NCI-H128 (cell line): ENCODE results near the gene PAQR7.
A peak's percentile ranks its signal among the peaks of the same experiment; 100 is the strongest.

ENCODE experiments used
- DNase-seq: peaks from one replicate; lab custom pipeline; 2025; ENCODE audit not compliant: unreplicated experiment; lab: John Stamatoyannopoulos, UW

The PAQR7 gene, protein sequence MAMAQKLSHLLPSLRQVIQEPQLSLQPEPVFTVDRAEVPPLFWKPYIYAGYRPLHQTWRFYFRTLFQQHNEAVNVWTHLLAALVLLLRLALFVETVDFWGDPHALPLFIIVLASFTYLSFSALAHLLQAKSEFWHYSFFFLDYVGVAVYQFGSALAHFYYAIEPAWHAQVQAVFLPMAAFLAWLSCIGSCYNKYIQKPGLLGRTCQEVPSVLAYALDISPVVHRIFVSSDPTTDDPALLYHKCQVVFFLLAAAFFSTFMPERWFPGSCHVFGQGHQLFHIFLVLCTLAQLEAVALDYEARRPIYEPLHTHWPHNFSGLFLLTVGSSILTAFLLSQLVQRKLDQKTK

DNA sequence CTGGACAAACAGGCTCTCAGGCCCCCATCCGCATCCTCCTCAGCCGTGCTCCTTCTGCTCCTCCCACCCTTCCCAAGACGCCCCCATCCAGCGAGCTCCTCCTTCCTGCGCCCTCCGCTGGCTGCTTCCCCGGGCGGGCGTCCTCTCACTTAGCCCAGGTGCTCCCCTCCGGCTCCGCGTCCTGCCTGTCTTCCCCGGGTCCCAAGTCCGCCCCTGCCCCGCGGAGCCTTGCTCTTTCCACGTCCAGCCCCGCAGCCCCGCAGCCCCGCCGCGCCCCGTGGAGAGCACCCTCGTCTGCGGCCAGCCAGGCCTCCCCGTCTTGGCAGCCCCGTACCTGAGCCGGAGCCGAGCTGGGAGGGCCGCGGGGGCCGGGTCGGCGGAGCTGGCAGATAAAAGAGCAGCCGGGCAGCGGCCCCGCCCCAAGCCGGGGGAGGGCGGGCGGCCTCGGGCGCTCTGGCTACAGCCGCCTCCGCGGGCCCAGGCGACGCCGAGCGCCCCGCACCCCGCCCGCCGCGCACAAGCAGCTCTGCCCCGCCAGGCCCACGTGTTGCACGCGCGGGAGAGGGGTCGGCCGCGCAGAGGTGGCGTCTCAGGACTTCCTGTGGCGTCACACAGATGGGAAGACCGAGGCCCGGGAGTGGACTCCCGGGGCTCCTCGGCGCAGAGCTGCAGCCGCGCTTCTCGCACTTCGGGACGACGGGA, at the start of gene PAQR7:
PAQR7 (minus strand) TSS at position 555 of the 702 bp plus-strand sequence. CDS start 11,869 bp downstream, outside the sequence.
- peak; percentile 73 for DNase-seq

DNA sequence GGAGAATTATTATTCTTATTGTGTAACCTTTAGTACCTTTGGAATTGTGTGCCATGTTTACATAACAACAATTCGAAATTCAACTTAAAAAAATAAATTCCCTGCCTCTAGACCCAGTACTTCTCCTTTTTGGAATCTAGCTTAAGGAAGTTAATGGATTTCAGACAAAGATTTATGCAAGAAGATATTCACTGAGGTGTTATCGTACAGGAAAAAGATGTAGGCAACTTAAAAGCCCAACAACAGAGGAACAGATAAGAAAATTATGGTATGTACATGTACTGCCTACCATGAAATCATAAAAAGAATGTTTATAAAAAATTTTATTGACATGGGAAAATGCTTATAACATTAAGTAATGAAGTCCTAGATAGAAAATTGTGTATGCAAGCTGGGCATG, 48.9 kb upstream of the PAQR7 start:
- DNase-seq, result no peak

DNA sequence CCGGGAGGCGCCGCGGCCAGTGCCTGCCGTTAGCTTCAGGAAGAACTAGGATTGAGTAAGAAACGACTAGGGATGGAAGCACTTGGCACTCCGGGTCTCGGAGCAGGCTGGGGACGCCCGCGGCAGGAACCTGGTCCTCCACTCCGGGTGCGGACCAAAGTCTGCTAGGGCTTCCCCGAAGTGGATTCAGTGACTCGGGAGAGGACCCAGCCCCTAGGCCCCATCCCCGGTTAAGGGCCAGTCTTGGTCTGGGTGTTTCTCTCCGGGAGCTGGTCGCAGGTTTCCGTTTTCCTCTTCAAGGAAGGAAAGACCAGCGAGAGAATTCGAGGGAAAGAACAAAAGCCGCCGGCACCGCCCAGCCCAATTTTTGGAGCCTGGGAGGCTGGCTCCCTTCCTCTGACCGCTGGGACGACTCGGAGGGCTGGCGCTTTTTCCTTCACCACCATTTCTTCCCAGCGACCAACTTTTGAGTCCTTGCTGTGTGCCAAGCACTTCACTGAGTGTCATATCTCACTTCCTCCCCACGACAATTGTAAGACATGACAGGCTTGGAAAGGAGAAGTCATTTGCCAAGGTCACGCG, 47.6 kb upstream of the PAQR7 start:
- no peak for DNase-seq

DNA sequence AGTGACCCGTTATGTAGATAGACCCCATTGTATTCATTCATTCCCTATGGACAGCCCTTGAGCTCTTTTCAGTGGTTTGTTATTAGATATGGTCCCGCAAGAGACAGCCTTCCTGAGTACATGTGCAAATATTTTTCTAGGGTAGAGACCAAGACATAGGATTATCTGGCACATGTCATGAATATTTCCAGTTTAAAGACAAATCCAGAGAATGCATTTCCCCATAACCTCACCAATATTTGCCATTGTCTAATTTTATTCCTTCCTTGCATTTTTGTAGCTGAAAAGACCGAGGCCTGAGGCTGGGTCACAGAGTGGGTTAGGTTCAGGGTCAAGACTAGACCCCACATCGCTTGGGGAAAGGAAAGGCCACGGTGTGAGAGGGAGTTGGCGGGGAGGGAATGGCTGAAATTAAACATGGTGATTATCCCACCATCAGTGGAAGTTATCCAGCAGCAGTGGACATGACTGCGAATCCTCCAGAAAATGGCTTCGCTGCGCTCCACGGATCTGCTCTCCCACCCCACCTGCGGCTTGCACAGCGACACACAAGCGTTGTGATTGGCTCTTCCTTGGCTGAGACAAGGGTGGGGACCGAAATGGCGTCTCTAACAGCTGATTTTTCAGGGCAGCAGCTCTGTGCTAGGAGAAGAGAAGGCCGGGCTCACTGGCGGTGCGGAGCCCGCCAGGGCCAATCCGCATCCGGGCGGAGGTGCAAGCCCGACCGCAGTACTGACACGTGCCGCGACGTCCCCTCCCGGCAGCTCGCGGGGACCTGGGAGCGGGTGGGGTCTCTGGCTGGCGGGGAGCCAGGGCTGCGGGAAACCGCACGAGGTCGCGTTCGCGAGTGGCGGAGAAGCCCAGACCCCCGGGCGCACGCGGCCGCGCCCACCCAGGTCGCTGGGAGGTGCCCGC, 46.8 kb upstream of the PAQR7 start:
- peak; percentile 35 for DNase-seq

DNA sequence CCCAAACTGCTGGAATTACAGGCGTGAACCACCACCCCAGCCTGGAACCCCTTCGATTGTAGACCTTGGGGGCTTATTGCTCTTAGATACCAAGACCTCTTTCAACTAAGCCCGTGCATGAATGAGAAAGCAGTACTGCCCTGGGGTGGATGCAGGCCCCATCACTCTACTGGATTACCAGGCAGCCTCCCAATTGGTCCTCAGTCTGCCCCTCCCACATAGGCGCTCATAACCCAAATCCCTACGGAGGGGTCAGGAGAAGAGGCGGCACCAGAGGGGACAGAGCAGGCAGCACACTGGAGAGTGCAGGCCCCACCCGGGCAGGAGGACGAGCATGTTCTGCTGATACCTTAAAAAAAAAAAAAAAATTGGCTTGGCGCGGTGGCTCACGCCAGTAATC, 43.1 kb upstream of the PAQR7 start:
- DNase-seq, result no peak

DNA sequence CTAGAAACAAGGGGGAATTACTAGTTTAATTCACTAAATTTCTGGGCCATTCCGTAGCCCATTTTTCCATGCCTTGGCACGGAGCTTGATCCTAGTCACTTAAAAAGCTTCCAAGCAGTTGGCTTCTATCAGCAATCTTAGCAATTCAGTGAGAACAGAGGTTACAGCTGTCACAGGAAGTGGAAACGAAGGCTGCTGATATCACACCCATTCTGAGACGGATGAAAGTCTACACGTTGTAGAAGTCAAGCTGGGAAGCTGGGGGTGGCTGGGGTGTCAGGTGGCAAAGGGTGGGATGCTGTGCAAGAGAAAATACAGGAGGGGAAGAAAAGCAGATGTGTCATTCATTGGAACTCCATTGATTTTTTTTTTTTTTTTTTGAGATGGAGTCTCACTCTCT, 42.5 kb upstream of the PAQR7 start:
- DNase-seq, result no peak

DNA sequence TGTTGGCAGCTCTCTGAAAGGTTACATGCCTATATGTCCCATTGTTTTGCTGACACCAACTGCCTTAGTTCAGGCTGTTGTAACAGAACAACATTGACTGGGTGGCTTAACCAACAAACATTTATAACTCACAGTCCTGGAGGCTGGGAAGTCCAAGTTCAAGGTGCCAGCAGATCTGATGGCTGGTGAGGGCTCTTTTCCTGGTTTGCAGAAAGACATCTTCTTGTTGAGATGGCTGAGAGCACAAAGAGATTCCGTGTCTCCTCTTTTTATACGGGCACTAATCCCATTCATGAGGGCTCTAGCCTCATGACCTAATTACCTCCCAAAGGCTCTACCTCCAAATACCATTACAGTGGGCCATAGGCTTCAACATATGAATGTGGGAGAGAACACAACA, 41.0 kb upstream of the PAQR7 start:
- no peak for DNase-seq

DNA sequence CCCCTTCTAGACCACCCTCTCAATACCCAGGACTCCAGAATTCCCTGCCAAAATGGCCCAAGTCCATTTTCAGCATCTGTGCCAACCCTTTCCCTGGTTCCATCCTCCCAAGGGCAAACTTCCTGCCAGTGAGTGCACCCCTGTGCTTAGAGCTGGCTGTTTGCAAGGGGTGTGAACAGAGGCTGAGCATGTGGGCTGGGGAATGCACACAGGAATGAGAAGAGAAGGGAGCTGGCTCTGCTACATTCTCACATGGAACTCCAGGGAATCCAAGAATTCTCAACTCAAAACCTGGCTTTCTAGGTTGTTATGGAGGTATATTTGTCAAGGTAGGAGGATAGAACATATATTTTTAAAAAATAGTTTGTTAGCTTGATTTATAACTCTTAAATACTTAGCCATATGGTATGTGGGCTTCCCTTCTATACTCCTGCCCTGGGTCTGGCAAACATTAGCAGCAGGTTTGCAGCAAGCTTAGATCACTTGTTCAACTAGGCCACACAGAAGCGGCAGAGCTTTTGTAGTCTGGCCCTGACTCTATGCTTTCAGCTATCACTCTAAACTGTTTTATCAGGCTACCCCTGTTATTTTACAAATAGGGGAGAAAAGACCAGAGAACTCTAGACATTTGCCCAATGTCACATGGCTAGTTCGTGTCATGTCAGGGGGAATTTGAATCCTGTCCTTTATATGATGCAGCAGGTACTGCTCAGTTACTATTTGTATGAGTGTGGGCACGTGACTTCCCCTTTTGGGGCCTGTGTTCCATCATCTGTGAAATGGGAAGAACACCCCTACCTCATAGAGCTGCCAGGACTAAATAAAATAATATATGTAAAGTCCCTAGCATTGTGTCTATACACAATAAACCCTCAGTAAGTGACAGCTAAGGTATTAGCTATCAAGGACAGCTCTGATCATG, 38.8 kb upstream of the PAQR7 start:
- DNase-seq, result no peak

DNA sequence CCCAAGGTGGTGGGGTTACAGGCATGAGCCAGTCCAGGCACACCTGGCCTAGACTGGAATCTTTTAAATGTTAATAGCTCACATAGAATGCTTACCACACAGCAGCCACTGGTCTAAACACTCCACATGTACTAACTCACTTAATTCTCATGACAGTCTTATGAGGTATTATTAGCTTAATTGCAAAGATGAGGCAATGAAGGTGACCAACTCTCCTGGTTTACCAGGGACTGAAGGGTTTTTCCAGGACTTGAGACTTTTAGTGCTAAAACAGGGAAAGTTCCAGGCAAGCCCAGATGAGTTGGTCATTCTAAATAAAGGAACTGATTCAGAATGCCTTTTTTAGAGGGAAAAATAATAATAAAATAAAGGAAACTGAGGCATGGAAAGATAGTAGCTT, 37.7 kb upstream of the PAQR7 start:
- DNase-seq, result no peak

DNA sequence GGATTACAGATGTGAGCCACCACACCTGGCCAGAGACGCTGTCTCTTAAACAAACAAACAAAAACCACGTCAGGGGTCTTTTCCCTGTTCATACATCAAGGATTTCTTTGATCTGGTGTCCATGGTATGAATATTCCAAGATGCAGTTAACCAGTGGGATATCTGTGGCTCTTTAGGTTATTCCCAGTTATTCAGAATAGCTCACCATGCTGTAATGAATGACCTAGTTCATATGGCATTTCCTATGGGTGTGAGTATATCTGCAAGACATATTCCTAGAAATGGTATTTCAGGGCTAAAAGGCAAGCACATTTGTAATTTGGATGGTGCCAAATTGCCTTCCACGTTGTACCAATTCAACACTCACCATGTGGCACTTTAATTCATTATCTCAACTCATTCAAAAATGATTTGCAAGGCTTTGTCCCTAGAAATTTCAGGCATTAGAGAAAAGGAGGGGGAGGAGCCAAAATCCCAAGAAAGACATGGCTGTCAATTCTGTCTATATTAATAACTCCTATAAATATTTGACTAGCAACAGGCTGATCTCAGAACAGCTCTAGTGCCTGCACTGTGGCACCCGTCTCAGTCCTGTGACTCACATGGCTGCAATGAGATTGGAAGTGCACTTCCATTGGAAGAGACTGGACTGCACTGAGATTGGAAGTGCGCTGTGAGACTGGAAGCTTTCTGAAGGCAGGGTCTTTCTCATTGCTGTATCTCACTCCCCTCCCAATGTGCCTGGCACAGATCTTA, 36.7 kb upstream of the PAQR7 start:
- DNase-seq, result no peak

DNA sequence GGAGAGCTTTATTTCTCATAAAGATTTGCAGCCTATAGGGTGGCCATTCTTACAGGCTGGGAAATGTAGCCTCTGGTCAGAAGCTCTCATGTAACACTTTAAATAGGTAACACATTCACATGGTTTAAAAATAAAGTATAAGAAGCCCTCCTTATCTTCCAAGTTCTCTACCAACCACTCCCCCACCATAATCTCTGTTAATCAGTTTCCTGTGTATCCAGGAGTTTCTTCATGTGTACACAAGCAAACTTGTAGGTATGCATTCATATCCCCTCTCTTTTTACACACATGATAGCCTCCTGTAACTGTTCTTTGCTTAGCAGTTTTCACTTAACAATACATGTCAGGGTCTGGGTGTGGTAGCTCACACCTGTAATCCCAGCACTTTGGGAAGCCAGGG, 35.7 kb upstream of the PAQR7 start:
- no peak for DNase-seq

DNA sequence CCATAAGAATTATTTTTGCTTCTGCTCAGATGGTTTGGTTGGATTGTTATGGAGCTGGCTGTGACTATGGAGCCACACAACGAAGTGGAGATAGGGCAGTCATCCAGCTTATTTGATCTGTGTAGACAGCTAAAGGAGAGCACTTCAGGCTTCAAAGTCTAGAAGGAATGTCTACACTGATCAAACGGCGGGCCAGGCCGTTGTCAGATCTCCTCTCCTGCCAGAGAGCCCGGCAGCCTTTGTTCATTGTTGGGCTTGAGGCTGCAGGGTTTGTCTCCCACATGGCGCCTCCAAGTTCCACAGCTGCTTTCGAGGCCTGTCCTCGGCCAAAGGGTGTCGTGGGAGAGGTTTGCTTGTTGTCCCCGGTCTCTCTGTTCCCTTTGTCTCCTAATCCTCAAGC, 33.5 kb upstream of the PAQR7 start:
- DNase-seq, result no peak

DNA sequence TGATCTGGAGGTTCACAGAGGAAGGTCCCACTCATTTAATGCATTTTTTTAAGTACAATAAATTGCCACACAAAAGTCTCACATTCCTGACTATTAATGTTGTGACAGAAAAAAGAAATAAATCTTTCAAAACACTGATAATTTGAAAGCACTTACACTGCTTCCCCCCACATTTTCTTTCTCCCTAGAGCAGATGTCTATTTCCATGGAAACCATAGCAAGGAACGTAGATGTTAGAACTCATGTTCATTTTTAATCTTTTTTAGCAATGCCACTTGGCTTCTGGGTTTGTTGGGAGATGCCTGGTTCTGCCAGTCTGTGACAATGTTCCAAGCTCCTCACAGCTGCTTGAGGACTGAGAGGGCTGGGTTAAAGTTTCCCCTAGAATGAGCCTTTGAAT, 32.7 kb upstream of the PAQR7 start:
- DNase-seq, result no peak

DNA sequence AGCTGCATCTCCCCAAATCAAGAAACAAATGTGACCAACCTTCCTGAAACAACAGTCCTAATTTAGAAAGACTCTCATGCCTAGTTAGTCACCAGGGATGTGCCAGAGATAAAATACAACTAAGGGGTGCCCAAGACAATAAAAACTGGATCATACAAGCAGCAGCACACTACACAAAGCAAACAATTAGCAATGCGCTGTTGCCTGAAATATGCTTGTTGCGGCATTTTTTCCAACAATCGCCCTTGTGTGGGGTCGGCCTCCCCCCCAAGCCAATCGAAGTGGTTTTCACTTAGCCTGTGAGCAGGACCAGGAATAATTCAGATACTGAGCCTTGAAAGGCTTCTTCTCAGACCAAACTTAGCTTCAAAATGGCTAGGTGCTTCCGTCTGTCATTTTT, 32.1 kb upstream of the PAQR7 start:
- no peak for DNase-seq

DNA sequence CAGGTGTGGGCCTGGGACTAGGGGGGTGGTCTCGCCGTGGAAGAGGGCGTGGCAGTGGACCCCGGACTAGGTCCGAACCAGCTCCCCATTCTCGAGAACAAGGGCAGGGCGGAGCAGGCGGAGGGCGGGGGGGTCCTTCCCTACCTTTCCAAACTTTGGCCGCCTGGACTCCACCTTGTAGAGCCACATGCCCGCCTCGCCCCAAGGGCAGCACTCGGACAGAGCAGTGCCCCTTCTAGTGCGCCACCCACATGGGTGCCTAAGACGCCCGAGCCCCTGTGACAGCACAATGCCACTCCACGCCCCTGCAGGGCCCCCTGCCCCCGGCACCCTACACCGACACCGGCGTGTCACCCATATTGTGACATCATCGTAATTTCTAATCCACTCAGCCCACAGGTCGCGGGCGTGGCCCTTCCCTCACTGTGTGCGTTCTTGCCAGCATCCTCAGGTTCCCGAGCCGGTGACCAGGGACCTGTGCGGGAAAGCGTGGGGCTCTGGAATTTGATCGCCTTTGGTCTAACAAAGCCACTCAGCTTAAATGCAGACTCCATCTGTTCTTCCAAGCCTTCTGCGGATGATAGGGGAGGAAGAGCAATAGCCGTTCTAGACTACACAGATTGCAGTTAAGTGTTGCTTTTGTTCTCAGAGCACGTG, 31.3 kb upstream of the PAQR7 start:
- peak; percentile 55 for DNase-seq

DNA sequence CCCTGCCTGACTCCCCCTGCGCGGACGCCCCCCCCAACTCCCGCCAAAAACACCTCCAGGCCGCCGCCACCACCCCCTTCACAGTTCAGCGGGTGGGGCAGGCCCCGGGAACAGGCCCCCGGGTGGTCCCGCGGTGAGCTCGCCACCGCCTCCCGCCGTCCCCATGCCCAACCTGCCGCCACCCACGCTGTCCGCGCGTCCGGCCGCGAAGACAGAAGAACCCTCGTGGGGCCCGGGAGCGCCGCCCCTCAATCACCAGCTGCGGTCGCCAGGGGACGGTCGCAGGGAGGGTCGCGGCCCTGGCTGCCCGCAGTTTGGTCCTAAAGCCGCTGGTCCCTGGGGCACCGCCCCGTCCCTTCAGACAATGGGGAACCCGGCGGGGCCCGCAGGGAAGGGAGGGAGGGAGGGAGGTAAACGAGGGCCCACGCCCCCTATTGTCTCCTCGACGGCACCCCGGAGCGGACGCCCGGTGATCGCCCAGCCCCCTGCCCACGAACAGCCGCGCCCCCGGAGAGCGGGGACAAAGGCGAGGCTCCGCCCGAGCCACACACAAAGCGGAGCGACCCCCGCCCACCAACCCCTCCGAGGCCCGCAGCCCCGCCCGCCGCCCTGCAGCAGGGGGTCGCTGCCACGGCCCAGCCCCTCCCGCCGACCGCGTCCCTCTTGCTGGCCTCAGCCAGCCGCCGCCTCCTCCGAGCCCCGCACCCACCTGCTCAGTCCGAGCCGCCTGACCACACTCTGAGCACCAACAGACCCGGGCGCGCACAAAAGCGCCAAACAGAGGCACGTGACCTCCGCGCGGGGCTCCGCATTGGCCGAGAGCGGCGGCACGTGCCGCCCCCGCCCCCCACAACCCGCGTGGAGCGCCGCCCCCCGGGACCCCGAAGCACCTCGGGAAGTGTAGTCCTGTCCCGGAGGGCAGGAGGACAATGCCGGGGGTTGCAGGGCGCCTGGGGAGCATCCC, 30.5 kb upstream of the PAQR7 start, which contains the start of gene STMN1:
STMN1 (minus strand) TSS at position 740 of the 964 bp plus-strand sequence. CDS start 1,743 bp downstream, outside the sequence.
- DNase-seq, result peak; percentile 96

DNA sequence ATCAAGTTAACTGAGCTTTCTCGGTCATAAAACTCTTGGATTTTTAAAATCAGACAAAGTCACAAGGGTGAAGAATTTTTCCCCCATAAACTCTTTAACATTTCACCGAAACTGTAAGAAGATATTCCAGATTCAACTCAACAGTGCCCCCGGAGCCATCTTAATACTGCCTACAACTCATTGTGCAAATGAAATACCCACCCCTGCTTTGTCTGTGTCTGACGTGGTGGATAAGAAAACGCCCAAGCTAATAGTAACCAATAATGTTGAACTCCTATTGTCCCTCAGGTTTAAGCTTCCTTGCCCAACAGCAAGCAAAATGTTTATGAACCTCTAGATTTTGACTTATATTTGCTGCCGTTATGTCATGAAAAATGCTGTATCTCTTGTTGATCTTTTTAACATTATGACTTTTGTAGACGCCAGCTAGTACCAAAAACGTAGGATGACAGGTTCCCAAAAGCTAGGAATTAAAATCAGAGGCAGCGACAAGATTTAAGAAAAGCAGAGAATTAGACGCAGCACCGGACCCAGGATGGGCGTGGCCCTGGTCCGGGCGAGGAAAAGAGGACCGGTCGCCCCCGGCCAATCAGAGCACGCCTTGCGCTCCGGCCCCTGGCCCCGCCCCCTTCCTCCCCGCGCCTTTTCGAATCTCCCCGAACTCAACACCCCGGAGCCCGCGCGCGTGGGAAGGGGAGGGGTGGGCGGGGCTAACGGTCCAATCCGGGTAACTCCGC, 29.6 kb upstream of the PAQR7 start:
- peak; percentile 89 for DNase-seq
